GM18867 (cell line): ENCODE results near the gene ADAM12.

Source experiments
- ATAC-seq: cut with Tn5 transposase; IDR thresholded peaks from one replicate; pipeline ENCODE4 v1.9.1; 2021; ENCODE audit warnings: mild to moderate bottlenecking, moderate library complexity; ENCODE audit not compliant: unreplicated experiment

Gene ADAM12

DNA sequence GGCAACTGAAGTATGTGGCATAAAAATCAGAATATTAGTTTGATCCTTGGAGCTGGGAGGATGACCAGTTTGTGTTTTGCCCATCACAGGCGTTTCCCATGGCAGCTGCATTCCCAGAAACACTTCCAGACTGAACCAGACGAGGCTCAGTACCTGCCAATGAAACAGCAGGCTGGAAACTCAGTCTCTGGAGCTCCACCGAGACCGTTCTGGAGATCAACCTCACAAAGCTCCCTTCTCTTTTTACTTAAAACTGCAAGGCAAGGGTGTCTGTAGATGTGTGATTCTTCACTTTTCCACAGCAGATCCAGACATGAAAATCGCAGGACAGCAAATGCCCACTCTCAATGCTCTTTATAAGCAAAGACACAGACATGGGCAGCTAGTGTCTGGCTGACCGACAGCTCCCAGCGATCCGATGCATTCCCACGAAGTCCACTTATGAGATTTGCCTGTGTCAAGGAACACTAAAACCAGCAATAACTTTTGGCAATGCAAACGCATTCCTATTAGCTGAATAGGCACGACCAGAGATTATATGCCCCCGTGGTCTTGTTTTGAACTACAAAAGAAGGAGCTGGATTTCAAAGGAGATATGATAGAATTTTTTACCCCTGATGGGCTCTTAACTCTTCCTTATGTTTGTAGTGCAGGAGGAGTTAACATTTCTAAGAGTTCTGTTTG is 72.6 kb downstream of the ADAM12 start:
- ATAC-seq = no peak

DNA sequence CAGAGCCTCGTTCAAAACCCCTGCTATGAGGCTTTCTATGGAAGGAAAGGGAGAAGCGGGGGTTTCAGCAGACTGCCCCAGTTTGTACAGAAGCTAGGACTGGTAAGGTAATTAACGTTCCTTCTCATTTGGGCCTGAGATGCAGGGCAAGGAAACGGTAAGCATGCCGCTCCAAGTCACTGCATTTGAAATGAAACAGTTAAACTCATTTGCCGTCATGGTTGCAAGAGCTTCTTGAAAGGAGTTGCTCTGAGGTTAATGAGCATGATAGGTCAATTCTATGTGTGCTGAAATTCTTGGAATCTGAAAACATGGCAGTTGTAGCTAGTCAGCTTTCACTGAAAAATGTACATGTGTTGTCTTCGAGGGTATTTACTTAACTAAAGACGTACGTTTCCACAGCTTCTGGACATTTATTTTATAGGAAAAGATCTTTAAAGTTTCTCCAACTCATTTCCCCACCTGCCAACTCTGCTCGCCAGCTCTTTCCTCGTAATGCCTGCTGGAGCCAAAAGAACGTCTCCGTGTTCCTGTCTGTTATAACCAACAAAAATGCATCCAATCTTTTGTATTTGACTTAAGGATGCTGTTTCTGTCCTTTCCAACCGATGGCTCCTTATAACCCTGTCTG is 73.3 kb downstream of the ADAM12 start:
- ATAC-seq = no peak

DNA sequence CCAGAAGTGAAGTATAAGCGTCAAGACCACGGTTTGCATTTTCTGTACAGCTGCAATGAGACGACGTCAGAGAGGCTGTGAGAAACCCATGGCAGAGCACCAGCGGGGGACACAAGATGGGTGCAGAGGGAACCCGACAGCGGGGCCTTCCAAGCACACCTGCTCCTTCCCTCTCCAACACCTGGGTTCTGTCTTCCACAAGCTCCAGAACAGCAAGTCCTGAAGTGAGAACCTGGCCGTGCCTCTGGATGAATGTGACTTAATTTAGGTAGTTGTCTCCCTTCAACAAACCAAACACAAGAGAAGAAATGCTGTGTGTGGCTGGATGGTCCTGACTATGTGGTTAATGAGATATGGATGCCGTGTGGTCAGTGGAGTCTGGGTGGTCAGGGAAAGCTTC is 76.1 kb downstream of the ADAM12 start:
- no peak for ATAC-seq

DNA sequence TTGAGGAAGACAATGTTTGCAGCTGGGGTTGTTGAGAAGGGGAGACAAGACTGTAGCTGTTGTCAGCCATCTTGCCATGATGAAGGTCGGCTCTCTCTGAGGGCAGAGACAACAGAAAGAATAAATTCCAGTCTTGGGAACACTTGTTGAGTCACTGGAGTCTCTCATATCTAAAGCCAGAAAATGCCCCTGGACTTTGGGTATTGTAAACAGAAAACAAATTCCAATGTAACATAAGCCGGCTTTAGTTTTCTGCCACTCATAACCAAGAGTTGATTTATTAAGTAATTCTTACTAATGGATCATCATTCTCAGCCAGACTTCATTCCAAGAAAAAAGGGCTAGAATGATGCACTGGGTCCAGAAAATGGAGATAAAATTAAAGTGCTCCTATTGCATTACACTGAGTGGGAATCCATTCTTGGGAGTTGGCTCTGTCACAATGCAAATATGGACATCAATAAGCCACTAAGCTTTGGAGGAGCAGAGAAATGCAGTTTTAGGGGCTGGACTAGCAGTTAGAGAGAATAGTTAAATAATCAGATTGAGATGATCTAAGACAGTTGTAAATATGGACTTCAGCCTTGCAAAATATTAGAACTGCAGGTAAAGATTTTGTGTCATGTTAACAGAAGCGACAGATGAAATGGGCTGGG is 78.9 kb downstream of the ADAM12 start:
- no peak for ATAC-seq

DNA sequence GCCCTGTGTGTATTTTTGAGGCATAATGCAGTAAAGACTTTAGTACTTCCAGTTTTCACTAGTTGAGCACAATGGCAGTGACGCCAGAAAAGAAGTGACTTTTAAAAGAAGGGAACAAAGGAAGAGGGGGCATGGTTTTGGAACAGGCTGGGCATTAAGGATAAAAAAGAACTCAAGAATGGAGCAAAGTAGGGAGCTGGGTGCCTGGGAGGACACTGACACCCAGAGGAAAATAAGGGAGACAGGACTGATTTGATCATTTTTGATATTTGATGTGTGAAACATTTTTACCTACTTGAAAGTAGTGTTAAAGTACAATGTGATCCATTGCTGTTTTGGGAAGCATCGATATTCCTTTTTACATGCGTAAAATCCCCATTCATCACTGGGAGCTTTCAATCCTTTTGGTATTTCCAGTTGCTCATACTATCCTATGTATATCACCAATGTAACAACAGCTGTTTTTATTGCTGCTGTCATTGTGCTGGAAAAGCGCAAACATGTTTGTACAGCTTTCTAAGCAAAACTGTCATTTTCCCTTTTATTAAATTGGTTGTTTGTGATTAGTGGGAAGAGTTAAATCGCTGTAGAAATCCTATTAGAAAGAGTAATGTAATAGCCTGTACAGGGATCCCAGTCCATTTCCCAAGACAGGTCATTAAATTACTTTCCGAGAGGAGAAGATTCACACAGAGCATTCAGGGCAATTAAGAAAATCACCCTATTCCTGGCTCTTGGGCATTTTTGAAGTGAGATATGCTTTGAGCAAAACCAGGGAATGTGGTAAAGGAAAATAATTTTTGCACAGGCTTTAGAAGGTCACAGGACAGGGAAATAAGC is 85.2 kb downstream of the ADAM12 start:
- ATAC-seq = no peak

DNA sequence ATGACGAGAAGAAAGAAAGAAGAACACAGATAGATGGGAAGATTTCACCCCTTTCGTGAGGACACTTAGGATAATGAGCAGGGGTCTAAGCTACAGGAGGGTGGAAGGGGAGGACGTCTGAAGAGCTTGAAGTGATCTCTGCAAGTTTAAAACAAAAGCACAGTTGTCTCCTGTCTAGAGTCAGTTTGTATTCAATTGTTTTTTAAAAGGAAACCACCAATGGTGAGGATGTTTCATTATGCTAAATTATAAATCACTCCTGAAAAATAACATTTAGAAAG is 85.9 kb downstream of the ADAM12 start:
- ATAC-seq = no peak

DNA sequence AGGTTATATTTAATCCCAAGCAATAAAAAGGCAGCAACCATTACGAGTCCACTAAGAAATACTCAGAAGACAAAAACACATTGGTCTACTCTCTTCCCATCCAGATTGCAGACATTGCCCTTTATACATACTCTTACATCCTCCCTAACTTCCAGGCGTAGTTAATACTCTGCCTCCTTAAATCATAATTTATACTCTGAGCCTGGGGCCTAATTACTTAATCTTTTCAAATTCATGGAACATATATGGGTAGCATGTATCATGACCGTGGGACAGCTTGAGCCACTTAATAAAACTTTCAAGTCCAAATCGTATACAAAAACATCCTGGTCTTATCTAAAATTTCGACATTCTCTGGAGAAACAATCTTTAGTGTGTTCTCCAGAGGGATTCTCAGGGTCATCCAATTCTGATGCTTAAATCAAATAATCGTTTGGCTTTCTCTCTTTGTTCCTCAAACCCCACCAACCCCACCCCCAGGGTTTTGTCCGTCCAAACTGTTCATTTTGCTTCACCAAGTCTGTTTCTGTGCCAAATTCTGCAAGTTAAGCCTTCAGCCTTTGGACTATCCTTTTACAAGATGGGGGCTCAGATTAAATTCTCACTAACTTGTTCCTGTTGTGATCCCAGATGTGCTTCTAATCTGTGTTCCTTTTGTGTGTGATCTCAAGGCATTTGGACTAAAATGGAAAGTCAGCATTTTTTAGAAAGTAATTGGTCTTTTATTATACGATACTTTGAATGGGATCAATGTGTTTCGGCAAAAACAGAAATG is 86.4 kb downstream of the ADAM12 start:
- no peak for ATAC-seq

DNA sequence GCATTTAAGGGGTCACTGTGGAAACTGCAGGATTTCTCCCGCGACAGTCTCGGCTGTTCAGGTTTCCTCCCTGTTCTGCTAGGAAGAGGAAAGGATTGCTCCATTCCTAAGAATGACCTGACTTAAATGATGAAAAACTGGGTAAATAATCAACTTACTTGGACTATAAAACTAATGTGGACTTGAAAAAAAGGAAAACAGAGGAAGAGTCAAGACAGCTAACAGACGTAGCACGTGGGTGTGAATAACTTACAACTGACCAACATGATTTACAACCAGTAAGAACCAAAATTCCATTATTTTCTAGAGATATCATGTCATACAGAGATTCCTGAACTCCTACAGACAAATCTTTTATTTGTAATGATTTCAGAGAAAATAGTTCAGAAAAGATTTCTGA is 93.8 kb downstream of the ADAM12 start:
- ATAC-seq = no peak

DNA sequence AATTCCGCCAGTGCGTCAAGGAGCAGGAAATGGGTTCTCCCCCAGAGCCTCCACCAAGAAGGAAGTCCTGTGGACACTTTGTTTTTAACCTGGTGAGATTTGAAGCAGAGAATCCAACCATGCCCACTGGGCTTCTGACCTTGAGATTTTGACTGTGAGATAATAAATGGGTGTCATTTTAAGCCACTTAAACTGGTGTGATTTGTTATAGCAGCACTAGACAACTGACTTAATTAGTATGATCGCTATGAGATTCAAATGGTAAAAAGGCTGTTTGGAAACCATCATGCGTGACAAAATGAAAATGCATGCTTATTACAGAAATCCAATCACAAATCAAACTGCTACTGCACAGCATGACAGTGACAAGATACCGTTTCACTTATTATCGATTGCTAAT is 98.0 kb downstream of the ADAM12 start:
- ATAC-seq = no peak

DNA sequence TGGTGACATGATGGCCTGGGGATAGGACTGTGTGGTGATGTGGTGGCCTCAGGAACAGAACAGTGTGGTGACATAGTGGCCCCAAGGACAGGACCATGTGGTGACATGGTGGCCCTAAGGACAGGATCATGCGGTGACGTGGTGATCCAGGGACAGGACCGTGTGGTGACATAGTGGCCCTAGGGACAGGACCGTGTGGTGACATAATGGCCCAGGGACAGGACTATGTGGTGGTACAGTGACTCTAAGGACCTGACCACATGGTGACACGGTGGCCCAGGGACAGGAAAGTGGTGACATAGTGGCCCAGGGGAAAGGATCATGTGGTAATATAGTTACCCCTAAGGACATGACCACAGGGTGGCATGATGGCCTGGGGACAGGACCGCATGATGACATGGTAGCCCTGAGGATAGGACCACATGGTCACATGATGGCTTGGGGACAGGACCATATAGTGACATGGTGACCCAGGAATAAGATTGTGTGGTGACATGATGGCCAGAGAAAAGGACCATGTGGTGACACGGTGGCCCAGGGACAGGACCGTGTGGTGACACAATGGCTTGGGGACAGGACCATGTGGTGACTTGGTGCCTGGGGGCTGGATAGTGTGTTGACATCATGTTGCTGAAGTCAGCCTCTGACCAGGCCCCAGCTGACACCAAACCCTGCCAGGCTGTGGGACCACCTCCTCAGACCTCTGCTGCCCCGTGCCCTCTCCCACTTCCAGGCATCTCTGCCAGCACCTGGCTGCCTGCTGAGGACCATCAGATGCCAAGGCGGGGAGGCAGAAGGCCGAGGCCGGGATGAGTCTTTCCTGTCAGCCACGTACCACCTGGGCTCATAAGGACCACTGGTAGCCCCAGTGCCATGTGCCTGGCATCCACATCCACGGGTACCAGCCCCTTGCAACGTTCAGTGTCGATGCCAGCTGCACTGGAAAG is 99.5 kb downstream of the ADAM12 start:
- ATAC-seq = no peak

DNA sequence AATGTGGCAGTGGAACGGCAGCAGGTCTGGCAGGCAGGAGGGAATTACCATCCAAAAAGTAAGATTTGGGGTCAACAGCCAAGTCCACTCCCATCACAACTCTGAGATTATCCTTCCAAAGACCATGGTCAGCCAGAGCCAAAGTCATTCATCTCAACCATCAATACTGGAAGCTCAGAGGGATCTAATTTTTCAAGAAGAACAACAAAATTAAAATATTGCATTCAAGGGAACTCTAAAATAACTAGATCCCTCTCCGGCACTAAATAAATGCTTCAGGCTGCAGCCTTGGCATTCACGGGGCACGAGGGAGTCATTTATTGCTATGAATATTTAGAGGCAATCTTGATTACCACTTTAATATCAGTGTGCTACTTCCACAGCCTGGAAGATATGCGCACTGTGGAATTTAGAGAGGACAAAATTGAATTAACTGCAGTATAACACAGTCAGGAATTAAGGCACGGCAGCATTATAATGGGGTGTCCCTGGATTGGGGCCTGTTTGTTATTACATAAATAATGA is 102.0 kb downstream of the ADAM12 start:
- ATAC-seq = no peak

DNA sequence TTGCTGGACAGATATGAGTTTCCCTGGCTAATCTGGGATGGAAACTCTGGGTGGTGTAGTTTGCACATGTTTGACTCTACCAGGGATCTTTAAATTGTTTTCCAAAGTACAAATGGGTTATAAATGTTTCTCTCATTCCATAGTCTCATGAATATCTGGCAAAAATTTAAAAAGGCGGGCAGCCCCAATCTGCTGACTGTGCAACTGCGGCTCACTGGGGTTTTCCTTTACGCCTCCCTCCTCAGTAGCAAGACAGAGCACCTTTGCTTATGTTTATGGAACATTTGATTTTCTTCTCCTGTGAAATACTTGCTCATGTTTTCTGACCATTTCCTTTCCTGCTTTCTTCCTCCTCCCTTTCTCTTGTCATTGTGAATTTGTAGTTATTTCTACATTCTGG is 105.0 kb downstream of the ADAM12 start:
- ATAC-seq = no peak

DNA sequence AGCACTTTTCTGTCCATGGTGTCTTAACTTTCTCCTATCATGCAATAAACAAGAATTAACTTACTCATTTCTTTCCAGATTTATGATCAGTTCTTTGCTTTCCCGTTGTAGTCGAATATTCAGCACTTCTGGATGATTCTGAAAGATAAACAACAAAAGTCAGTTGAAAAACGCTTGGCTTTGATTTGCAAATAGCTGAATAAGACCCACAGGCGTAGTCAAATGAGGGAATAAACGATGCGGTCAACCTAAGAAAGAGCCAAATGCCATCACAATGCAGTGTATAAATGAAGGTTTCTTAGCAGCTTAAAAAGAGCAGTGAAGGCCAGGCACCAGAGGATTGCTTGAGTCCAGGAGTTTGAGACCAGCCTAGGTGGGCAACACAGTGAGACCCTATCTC is 109.4 kb downstream of the ADAM12 start:
- no peak for ATAC-seq

DNA sequence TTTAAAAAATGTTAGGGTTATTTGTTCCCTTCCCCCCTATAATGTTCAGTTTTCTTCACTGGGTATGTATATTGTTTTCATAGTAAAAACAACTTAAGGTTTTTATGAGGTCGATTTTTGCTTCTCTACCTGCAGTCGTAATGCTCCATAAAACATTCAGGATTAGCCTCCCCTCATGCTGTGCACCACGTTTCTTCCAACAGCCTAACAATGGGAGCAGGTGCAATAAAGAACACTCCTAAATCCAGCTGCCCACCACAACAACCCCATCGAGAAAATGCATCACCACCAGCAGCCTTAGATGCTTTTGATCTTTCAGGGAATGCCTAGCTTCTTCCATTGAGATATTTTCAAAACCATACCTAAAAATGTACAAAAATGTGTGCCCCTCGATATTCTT is 111.1 kb downstream of the ADAM12 start:
- no peak for ATAC-seq

DNA sequence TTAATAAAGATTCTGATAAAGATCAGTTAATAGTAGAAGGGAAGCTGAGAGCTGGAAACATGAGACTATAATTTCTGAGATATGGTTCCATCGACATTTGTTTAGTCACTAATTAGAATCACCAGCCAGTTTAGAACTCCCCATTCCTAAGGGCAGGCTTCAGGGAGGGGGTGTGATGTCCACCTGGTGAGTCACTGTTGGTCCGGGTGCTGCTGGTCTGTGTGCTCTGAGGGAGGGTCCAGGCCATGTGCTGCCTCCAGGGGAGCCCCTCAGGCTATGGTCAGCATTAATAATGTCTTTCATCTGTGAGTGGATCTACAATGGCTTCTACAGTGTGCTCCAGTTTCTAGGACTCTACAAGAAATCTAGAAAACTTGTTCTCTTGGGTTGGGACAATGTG is 115.8 kb downstream of the ADAM12 start:
- no peak for ATAC-seq

DNA sequence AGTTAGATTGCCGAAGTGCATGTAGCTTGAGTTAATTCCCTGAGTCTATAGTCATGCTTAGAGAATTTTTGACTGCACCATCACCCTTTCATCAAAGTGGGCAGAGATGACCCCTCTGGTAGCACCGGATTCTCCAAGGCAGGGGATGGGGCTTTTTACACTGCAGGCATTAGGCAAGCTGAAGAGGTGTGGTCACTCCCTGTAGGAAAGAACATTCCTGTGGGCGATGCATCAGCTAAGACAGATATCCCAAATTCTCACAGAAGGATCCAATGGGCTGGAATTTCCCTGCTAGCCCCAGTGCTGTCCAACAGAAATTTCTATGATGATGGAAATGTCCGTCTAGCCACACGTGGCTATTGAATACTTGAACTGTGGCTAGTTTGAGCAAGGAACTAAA is 118.2 kb downstream of the ADAM12 start:
- no peak for ATAC-seq

DNA sequence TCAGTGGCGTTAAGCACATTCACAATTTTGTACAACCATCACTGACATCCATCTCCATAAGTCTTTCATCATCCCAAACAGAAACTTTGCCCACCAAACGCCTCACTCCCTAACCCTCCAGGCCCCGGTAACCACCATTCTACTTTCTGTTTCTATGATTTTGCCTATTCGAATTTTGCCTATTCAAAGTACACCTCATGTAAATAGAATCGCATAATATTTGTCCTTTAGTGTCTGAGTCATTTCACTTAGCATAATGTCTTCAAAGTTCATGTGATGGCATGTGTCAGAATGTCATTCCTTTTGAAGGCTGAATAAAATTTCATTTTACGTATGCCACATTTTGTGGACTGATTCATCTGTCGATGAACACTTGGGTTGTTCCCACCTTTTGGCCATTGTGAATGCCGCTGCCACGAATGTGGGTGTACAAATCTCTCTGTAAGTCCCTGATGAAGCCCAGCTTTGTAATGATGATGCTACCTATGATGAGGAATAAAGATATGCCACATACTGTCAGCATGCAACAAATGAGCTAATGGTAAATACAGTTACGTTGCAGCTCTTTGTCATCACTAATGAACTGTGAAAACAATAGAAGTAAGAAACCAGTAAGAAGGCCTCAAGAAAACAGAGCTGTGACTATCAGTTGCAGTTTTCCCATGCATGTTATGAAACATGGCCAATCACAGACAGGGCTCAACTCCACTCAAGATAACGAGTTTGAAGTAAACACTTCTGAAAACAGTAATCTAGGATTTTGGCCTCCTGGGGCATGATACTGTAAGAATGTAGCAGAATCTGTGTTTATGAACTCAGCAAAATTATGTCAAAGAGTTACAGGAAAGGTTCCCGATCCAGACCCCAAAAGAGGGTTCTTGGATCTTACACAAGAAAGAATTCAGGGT is 120.0 kb downstream of the ADAM12 start:
- no peak for ATAC-seq

DNA sequence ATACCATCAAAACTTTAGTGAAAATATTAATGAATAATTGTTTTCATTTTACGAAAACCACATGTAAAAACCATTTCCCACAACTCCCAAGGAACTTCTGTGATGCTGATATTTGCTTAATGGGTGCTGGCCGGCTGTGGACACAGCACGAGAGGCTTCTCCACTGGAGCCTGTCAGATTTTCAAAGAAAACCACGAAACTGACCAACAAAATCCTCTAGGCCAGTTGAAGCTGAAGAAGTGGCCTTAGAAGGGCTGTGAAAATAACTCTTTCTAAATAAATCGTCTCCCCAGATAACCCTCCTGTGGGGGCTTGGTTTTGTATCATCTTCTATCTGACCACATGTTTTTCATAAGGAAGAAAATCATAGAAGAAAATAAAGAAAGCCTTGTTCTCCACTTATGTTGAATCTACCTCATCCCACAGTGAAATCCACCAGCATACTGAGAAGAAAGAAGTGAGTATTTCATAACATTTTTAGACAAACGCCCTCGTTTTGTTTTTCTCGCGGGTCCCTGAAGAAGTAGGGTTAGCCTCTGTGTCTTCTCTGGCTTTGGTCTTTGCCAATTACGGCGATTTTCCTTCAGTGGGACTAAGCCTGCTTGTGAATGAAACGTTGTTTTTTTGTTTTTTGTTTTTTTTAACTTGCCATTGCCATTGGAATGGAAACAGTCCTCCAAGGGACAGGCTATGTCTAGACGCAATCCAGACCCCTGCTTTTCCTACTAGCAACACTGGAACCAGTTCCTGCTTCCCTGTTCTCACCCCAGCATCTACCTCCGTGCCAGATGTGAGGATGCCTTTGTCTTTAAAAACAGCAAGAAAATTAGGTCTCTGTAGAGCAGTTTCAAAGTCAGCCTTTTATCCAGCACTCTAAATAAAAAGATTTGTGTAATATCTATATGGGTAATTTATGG is 123.9 kb downstream of the ADAM12 start:
- ATAC-seq = no peak
